Adrenal gland (tissue), 5 donors: ENCODE results near the gene GRK6.

Experiments used
- CTCF ChIP-seq, 6 experiments: fragments of 450-650 bp in 4 of 6; fragments of 200-600 bp in 2 of 6; sonication (generic) in 1 of 6; IDR thresholded peaks; 1 replicate in 5 of 6; 2 replicates in 1 of 6; pipeline versions ENCODE4 v1.5.1 to v1.8.0; 2016 to 2021; ENCODE audit warnings: antibody characterized with exemption in 6 of 6, mild to moderate bottlenecking in 2 of 6, moderate library complexity in 1 of 6
- POLR2A ChIP-seq, 2 donors: fragments of 450-650 bp; IDR thresholded peaks; one replicate each; pipeline ENCODE4 v1.6.1; 2017; ENCODE audit warnings: antibody characterized with exemption in 2 of 2, mild to moderate bottlenecking in 2 of 2, moderate library complexity in 1 of 2
- donor health status: DM: no; HTN: no; CAD: no.

- TF ChIP-seq POLR2A (IDR thresholded peaks at IDR 0.05): no peak
- no peak for TF ChIP-seq CTCF (IDR thresholded peaks at IDR 0.05)
These were observed 64.0 kb downstream of the GRK6 start for GRCh38 chr5:177490311-177490991.
